Measurements from ENCODE around the gene CSMD2.

CSMD2 gene

DNA sequence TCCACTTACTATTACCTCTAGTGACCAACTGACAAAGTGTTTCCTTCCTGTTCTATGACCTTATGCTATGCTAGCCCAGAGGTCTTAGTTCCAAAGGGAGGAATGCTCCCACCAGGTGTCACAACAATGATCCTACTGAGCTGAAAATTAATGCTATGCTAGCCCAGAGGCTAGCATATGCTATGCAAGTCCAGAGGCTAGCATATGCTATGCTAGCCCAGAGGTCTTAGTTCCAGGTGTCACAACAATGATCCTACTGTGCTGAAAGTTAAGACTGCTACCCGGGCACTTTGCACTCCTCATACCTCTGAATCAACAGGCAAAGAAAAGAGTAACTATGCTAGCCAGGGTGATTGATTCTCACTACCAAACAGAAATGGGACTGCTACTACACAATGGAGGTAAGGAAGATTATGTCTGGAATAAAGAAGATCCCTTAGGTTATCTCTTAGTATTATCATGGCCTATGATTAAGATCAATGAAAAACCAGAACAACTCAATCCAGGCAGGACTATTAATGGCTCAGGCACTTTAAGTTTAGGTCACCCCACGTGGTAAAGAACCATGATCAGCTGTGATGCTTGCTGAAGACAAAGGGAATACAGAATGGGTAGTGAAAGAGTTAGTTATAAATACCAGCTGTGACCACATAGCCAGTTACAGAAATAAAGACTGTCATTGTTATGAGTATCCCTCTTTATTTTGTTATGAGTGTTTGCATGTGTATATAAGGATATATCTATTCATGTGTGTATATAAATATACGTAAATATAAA, 114.1 kb downstream of the CSMD2 start:
- no peak for DNase-seq (ENCODE audit: low read depth, low spot score)
- TF ChIP-seq, protein P1, sequence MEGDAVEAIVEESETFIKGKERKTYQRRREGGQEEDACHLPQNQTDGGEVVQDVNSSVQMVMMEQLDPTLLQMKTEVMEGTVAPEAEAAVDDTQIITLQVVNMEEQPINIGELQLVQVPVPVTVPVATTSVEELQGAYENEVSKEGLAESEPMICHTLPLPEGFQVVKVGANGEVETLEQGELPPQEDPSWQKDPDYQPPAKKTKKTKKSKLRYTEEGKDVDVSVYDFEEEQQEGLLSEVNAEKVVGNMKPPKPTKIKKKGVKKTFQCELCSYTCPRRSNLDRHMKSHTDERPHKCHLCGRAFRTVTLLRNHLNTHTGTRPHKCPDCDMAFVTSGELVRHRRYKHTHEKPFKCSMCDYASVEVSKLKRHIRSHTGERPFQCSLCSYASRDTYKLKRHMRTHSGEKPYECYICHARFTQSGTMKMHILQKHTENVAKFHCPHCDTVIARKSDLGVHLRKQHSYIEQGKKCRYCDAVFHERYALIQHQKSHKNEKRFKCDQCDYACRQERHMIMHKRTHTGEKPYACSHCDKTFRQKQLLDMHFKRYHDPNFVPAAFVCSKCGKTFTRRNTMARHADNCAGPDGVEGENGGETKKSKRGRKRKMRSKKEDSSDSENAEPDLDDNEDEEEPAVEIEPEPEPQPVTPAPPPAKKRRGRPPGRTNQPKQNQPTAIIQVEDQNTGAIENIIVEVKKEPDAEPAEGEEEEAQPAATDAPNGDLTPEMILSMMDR (IDR thresholded peaks at IDR 0.05; ENCODE audit: insufficient read depth, low read length, missing control alignments), result no peak
- ChIA-PET POLR2A (no interaction called here), CTCF (no interaction called here)
- no peak overlapping the region for H3K4me3 ChIP-seq (ENCODE audit: low read depth, low read length)

DNA sequence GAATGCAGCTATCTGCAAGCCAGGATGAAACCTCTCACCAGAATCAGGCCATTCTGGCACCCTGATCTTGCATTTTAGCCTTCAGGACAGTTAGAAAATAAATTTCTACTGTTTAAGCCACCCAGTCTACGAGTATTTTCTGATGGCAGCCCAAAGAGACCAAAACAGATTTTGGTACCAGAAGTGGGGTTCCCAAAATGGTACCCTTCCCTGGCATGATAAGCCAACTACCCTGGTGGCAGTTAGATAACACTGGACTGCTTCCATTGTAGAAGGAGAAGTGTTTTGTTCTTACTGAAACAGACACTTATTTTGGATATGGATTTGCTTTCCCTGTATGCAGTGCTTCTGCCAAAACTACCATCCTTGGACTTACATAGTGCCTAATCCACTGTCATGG, 115.0 kb downstream of the CSMD2 start:
- POLR2A ChIA-PET, result no interaction called here
- H3K4me3 ChIP-seq (ENCODE audit: low read depth, low read length), result no peak overlapping the region
- TF ChIP-seq, protein P1 (IDR thresholded peaks at IDR 0.05; ENCODE audit: insufficient read depth, low read length, missing control alignments), result no peak
- no peak for DNase-seq (ENCODE audit: low read depth, low spot score)
- CTCF ChIA-PET, result no interaction called here

DNA sequence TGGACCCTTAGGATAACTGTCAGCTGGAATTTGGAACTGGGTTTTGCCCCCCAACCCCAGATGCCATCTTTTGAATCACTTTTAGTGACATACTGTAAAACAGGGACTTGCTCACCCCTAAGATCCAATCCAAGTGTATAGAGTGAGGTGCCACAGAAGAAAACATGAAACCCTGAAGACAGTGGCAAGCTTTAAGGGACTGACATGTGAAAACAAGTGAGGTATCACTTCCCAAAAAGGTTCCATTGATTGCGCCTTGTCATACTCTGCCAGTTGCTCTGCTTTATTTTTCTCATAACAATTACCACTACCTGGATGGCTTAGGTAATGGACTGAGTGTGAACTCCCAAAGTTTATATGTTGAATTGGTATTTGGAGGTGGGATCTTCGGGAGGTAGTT, 115.6 kb downstream of the CSMD2 start:
- H3K4me3 ChIP-seq (ENCODE audit: low read depth, low read length), result no peak overlapping the region
- CTCF ChIA-PET, result no interaction called here
- POLR2A ChIA-PET, result no interaction called here
- DNase-seq (ENCODE audit: low read depth, low spot score), result no peak
- TF ChIP-seq, protein P1 (IDR thresholded peaks at IDR 0.05; ENCODE audit: insufficient read depth, low read length, missing control alignments), result no peak

- H3K4me3 ChIP-seq (ENCODE audit: low read depth, low read length), result no peak overlapping the region
- CTCF ChIA-PET, result interaction anchor here (1.0 kb wide), 1 partner anchor 77 kb away, joined by 3 read pairs; no protein-coding TSS in a partner anchor
- TF ChIP-seq, protein P1 (IDR thresholded peaks at IDR 0.05; ENCODE audit: insufficient read depth, low read length, missing control alignments), result no peak
- POLR2A ChIA-PET, result no interaction called here
- DNase-seq (ENCODE audit: low read depth, low spot score), result no peak
These were observed 127.2 kb downstream of the CSMD2 start for GRCh38 chr1:34037856-34038255.

- ChIA-PET POLR2A (no interaction called here), CTCF (no interaction called here)
- no peak overlapping the region for H3K4me3 ChIP-seq (ENCODE audit: low read depth, low read length)
- TF ChIP-seq, protein P1 (IDR thresholded peaks at IDR 0.05; ENCODE audit: insufficient read depth, low read length, missing control alignments), result no peak
- DNase-seq (ENCODE audit: low read depth, low spot score), result no peak
These were observed 127.9 kb downstream of the CSMD2 start for GRCh38 chr1:34037109-34037508.

GRCh38 chr1:34034036-34034435, 131.0 kb downstream of the CSMD2 start:
- TF ChIP-seq, protein P1 (IDR thresholded peaks at IDR 0.05; ENCODE audit: insufficient read depth, low read length, missing control alignments), result no peak
- DNase-seq (ENCODE audit: low read depth, low spot score), result no peak
- no peak overlapping the region for H3K4me3 ChIP-seq (ENCODE audit: low read depth, low read length)
- POLR2A ChIA-PET, result no interaction called here
- CTCF ChIA-PET, result interaction anchor here (0.7 to 0.8 kb wide), 2 partner anchors 9 to 21 kb away, joined by 3 read pairs; no protein-coding TSS in a partner anchor

Measured in AG04449 (cell line).